HG02571 (cell line): ENCODE results near the gene HSDL2.
"Not testable (repeated sequence)": the region's sequence is repeated elsewhere in the genome, so short reads cannot be mapped to it uniquely, and the experiment has no call there.

Source experiments
- ATAC-seq: cut with Tn5 transposase; IDR thresholded peaks from one replicate; pipeline ENCODE4 v1.9.1; 2021; ENCODE audit warnings: mild to moderate bottlenecking, moderate library complexity; ENCODE audit not compliant: unreplicated experiment

The HSDL2 gene

GRCh38 chr9:112494153-112494552 is 114.2 kb downstream of the HSDL2 start:
- no peak for ATAC-seq

- no peak for ATAC-seq
Observed at GRCh38 chr9:112495614-112496013, 115.7 kb downstream of the HSDL2 start.

- ATAC-seq, result no peak
Observed at GRCh38 chr9:112496074-112496722, 116.3 kb downstream of the HSDL2 start.

- no peak for ATAC-seq
Observed at GRCh38 chr9:112500842-112501241, 120.9 kb downstream of the HSDL2 start.

- ATAC-seq, result no peak
Observed at GRCh38 chr9:112501287-112501686, 121.4 kb downstream of the HSDL2 start.

- ATAC-seq, result no peak
Observed at GRCh38 chr9:112502175-112502946, 122.5 kb downstream of the HSDL2 start.

- ATAC-seq, result no peak
Observed at GRCh38 chr9:112503170-112503569, 123.3 kb downstream of the HSDL2 start.

- no peak for ATAC-seq
Observed at GRCh38 chr9:112505086-112505485, 125.2 kb downstream of the HSDL2 start.

GRCh38 chr9:112505607-112506006 is 125.7 kb downstream of the HSDL2 start:
- no peak for ATAC-seq

GRCh38 chr9:112506571-112506970 is 126.7 kb downstream of the HSDL2 start:
- ATAC-seq, result no peak

- ATAC-seq, result no peak
Observed at GRCh38 chr9:112507001-112507680, 127.2 kb downstream of the HSDL2 start.

- no peak for ATAC-seq
Observed at GRCh38 chr9:112508377-112508776, 128.5 kb downstream of the HSDL2 start.

- ATAC-seq, result not testable (repeated sequence)
Observed at GRCh38 chr9:112512377-112512776, 132.5 kb downstream of the HSDL2 start.

GRCh38 chr9:112516769-112517168 is 136.9 kb downstream of the HSDL2 start:
- ATAC-seq, result no peak

- ATAC-seq, result no peak
Observed at GRCh38 chr9:112520069-112520468, 140.2 kb downstream of the HSDL2 start.

- no peak for ATAC-seq
Observed at GRCh38 chr9:112520656-112521055, 140.7 kb downstream of the HSDL2 start.
